Thymus (tissue), 11 donors: ENCODE results near the gene ARPC4. TPM values are rescaled to one million over a fixed set of nuclear protein-coding genes. Genes with fewer than 3 reads are reported as not detected.
"Not testable (repeated sequence)": the region's sequence is repeated elsewhere in the genome, so short reads cannot be mapped to it uniquely, and the experiment has no call there.

Experiments
- DNase-seq, 9 donors: peaks; one replicate each; pipeline ENCODE4 v3.0.0-alpha.2; 2013; ENCODE audit warnings: low spot score in 9 of 9, low read depth in 6 of 9, missing footprints in 1 of 9
- H3K27ac ChIP-seq, 2 donors: one replicate each; pipeline ENCODE4 v1.5.1; 2013; ENCODE audit warnings: control low read depth in 1 of 2, low read depth in 1 of 2, low read length in 1 of 2, mild to moderate bottlenecking in 1 of 2, moderate library complexity in 1 of 2
- H3K27me3 ChIP-seq, 2 donors: one replicate each; pipeline ENCODE4 v1.5.1; 2013; ENCODE audit warnings: low read length in 1 of 2; ENCODE audit not compliant: control insufficient read depth in 2 of 2, insufficient read depth in 1 of 2
- H3K36me3 ChIP-seq, 2 donors: one replicate each; pipeline ENCODE4 v1.5.1; 2013; ENCODE audit warnings: low read length in 1 of 2, mild to moderate bottlenecking in 1 of 2, moderate library complexity in 1 of 2; ENCODE audit not compliant: control insufficient read depth in 2 of 2, insufficient read depth in 2 of 2
- H3K4me1 ChIP-seq, 2 donors: one replicate each; pipeline ENCODE4 v1.5.1; 2013; ENCODE audit warnings: low read length in 2 of 2; ENCODE audit not compliant: control insufficient read depth in 2 of 2, insufficient read depth in 2 of 2
- H3K4me3 ChIP-seq, 2 donors: one replicate each; pipeline ENCODE4 v1.5.1; 2013; ENCODE audit warnings: low read length in 2 of 2, control low read depth in 1 of 2, mild to moderate bottlenecking in 1 of 2
- H3K9me3 ChIP-seq, 2 donors: one replicate each; pipeline ENCODE4 v1.5.1; 2013; ENCODE audit warnings: low read length in 1 of 2, mild to moderate bottlenecking in 1 of 2; ENCODE audit not compliant: control insufficient read depth in 2 of 2, insufficient read depth in 1 of 2
- WGBS: extraction: QIAGEN DNeasy Blood & Tissue Kit; methylation state at CpG from one replicate; pipeline ENCODE4 v1.1.7; 2013; 5-methylcytosine and 5-hydroxymethylcytosine counted together
- polyA plus RNA-seq: library from polyadenylated mRNA; stranded (reverse); fragments of 200-250 nt; gene quantifications from one replicate; pipeline ENCODE4 v1.2.3, GENCODE V29; 2013
- total RNA-seq: library from RNA; stranded (reverse); fragments of 120-200 nt; gene quantifications from one replicate; pipeline ENCODE4 v1.2.4, GENCODE V29; 2013
- donor health status: healthy.

Gene ARPC4
- total and polyA plus RNA-seq, 2 donors, result 106 to 187 TPM

DNA sequence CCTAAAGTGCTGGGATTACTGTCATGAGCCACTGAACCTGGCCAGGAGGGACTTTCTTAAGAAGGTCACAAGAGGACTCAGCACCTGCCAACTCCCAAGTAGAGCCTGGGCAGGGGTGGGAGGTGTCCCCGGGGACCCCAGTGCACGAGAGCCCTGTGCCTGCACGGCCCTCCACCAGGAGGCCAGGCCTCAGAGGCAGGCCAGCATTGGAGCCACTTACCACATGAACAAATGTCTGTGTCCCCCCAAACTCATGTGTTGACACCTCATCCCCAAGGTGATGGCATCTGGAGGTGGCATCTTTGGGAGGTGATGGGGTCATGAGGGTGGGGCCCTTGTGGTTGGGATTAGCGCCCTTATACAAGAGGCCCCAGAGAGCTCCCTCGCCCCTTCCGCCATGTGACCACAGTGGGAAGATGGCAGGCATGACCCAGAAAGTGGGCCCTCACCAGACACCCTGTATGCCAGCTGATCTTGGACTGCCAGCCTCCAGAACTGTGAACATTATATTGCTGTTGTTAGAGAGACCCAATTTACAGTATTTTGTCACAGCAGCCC, 54.1 kb downstream of the ARPC4 start:
- Histone ChIP-seq H3K4me1 (peaks cover 9 to 17% of the 10 kb centered on the region in 2 donors), H3K4me3 (no peak overlapping the region), H3K9me3 (peaks cover 0 to 8% of the 10 kb centered on the region in 2 donors), H3K27ac (no peak overlapping the region), H3K36me3 (peaks cover 1 to 2% of the 10 kb centered on the region in 2 donors), H3K27me3 (no peaks in the 10 kb centered on the region)
- 97% methylated on average over 6 of the region's 6 CpGs for WGBS
- DNase-seq, result no peak

- H3K4me3 ChIP-seq, H3K27ac ChIP-seq, H3K27me3 ChIP-seq, H3K9me3 ChIP-seq, H3K36me3 ChIP-seq, DNase-seq: not testable (repeated sequence)
- 79% methylated on average over 9 of the region's 9 CpGs for WGBS
- peaks cover 7 to 13% of the 10 kb centered on the region in 2 donors for H3K4me1 ChIP-seq
Observed at GRCh38 chr3:9847870-9848269, 55.0 kb downstream of the ARPC4 start.

DNA sequence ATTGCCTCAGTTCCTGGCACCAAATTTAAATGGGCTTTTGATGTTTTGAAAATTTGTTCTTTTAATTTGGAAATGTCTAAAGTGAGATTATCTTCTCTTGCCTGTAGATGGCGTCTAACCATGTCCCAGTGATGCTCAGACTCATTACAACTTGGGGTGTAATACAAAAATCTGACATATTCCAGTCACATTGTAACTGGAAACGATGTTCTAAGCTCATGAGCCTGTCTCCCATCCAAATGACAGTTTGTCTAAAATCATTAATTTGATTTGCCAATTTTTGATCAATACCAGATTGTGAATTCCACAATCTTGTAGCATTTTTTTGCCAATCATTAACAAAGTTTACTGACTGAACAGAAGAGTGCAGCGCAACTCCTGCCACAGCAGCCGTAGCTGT, 56.0 kb downstream of the ARPC4 start:
- not testable (repeated sequence) for H3K27me3 ChIP-seq, H3K27ac ChIP-seq, H3K4me3 ChIP-seq, H3K4me1 ChIP-seq, H3K9me3 ChIP-seq, H3K36me3 ChIP-seq
- DNase-seq, result peak in 1 of 9 donors; percentile 40
- 49% methylated on average over 4 of the region's 4 CpGs for WGBS

DNA sequence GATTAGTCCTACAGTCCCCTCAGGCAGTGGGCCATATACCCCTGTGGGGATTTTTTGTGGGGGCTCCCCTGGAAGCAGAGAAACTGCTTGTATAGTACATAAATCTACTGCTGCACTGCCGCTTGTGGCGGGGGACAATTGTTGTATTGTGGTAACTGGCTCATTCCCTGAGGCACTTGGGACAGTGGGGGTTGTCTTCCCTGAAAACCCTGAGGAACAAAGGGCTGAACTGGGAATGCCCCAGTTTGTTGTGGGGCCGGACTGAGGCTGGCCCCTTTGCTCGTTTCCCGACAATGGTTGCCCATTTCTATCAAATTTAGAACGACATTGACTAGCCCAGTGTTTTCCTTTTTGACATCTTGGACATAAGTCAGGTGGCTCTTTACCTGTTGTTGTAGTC, 58.5 kb downstream of the ARPC4 start:
- not testable (repeated sequence) for H3K9me3 ChIP-seq, DNase-seq, H3K4me1 ChIP-seq, H3K36me3 ChIP-seq, H3K27me3 ChIP-seq, H3K4me3 ChIP-seq, H3K27ac ChIP-seq
- WGBS, result 94% methylated on average over 6 of the region's 6 CpGs

DNA sequence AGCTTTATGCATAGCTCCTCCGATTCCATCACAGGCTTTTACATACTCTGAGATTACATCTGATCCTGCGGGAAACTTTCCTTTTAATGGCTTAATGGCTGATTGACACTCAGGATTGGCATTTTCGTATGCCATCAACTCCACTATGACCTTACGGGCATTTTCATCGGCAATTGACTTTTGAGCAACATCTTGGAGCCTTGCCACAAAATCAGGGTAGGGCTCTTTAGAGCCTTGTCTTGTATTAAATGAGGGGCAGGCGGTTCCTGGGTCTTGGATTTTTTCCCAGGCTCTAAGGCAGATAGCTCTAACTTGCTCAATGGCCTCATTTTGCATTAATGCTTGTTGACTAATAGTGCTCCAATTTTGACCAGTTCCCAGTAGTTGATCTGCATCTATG, 59.0 kb downstream of the ARPC4 start:
- H3K27me3 ChIP-seq, H3K27ac ChIP-seq, H3K9me3 ChIP-seq, H3K4me3 ChIP-seq, H3K4me1 ChIP-seq, DNase-seq, H3K36me3 ChIP-seq: not testable (repeated sequence)
- WGBS, result 90% methylated on average over 6 of the region's 6 CpGs

GRCh38 chr3:9852528-9852927, 59.6 kb downstream of the ARPC4 start:
- DNase-seq, result no peak
- peaks cover 0 to 2% of the 10 kb centered on the region in 2 donors for H3K27me3 ChIP-seq
- H3K36me3 ChIP-seq, result no peaks in the 10 kb centered on the region
- H3K4me1 ChIP-seq, result no peaks in the 10 kb centered on the region
- no peaks in the 10 kb centered on the region for H3K9me3 ChIP-seq
- 98% methylated on average over 6 of the region's 6 CpGs for WGBS
- no peak overlapping the region for H3K4me3 ChIP-seq
- H3K27ac ChIP-seq, result no peak overlapping the region

- not testable (repeated sequence) for H3K4me1 ChIP-seq, H3K9me3 ChIP-seq, H3K36me3 ChIP-seq, H3K27me3 ChIP-seq, DNase-seq, H3K4me3 ChIP-seq, H3K27ac ChIP-seq
- 93% methylated on average over 11 of the region's 11 CpGs for WGBS
Observed at GRCh38 chr3:9854291-9854940, 61.5 kb downstream of the ARPC4 start.

- H3K9me3 ChIP-seq, result no peaks in the 10 kb centered on the region
- H3K36me3 ChIP-seq, result no peaks in the 10 kb centered on the region
- 99% methylated on average over 3 of the region's 3 CpGs for WGBS
- H3K27ac ChIP-seq, result no peak overlapping the region
- H3K4me1 ChIP-seq, result no peaks in the 10 kb centered on the region
- H3K27me3 ChIP-seq, result peaks cover 0 to 2% of the 10 kb centered on the region in 2 donors
- DNase-seq, result no peak
- no peak overlapping the region for H3K4me3 ChIP-seq
Observed at GRCh38 chr3:9855594-9855993, 62.7 kb downstream of the ARPC4 start.
